Cortex of kidney (tissue), 1 donor: ENCODE data around the gene SLC26A6.

Source experiments
- DNase-seq: peaks from one replicate; lab custom pipeline; 2025; lab: John Stamatoyannopoulos, UW

SLC26A6 gene

GRCh38 chr3:48631516-48632448, 3.5 kb downstream of the SLC26A6 start:
- DNase-seq: no peak

GRCh38 chr3:48630833-48631232, 4.4 kb downstream of the SLC26A6 start:
- DNase-seq: no peak

GRCh38 chr3:48630407-48630806, 4.9 kb downstream of the SLC26A6 start:
- no peak for DNase-seq

- no peak for DNase-seq
These were observed 5.4 kb downstream of the SLC26A6 start for GRCh38 chr3:48629894-48630293.

- no peak for DNase-seq
These were observed 6.8 kb downstream of the SLC26A6 start for GRCh38 chr3:48628277-48629017.

- DNase-seq: no peak
These were observed 9.7 kb downstream of the SLC26A6 start for GRCh38 chr3:48625600-48625999.

GRCh38 chr3:48624767-48625166, 10.5 kb downstream of the SLC26A6 start:
- DNase-seq: no peak

GRCh38 chr3:48623851-48624547, 11.3 kb downstream of the SLC26A6 start:
- DNase-seq: no peak

- DNase-seq: no peak
These were observed 13.8 kb downstream of the SLC26A6 start, which contains the start of gene TMEM89 for GRCh38 chr3:48621461-48621869. Gene TMEM89 (minus strand): TSS chr3:48621769. CDS start chr3:48621756, 13 bp downstream.

GRCh38 chr3:48619541-48620524, 15.4 kb downstream of the SLC26A6 start:
- no peak for DNase-seq

GRCh38 chr3:48617559-48617958, 17.7 kb downstream of the SLC26A6 start:
- DNase-seq: no peak

- DNase-seq: no peak
These were observed 21.2 kb downstream of the SLC26A6 start for GRCh38 chr3:48614044-48614443.

GRCh38 chr3:48612309-48612708, 23.0 kb downstream of the SLC26A6 start:
- no peak for DNase-seq

GRCh38 chr3:48609088-48610005, 25.9 kb downstream of the SLC26A6 start, which contains the start of gene UQCRC1:
Gene UQCRC1 (minus strand): TSS chr3:48609646. CDS start chr3:48609620, 26 bp downstream.
- peak; percentile 55 for DNase-seq

GRCh38 chr3:48607519-48607918, 27.7 kb downstream of the SLC26A6 start:
- DNase-seq: no peak

GRCh38 chr3:48601622-48601994, 33.7 kb downstream of the SLC26A6 start:
- DNase-seq: no peak

GRCh38 chr3:48600711-48601621, 34.3 kb downstream of the SLC26A6 start:
- no peak for DNase-seq

- DNase-seq: no peak
These were observed 35.6 kb downstream of the SLC26A6 start for GRCh38 chr3:48599509-48600285.
